HG02759 (cell line): ENCODE results near the gene OPCML.

Experiments
- ATAC-seq: cut with Tn5 transposase; IDR thresholded peaks from one replicate; pipeline ENCODE4 v1.9.1; 2021; ENCODE audit warnings: mild to moderate bottlenecking, moderate library complexity; ENCODE audit not compliant: unreplicated experiment

Gene OPCML

DNA sequence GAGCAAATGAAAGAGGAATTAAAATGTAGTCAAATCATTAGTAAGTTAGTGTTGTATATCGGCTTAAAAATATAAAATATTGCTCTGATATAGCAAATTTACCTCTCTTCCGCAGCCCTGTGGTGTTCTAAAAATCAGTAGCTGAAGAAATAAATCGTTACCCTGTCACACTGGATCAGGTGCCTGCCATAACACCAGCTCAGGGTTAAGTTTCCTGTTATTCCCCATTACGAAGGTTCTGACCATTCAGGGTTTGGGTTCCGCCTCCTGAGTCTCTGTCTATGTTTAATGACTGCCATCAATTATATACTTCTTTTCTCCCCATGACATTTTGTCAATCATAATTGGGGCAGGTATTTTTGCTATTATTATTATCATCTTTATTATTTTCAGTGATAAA is 658.5 kb downstream of the OPCML start:
- ATAC-seq, result no peak

DNA sequence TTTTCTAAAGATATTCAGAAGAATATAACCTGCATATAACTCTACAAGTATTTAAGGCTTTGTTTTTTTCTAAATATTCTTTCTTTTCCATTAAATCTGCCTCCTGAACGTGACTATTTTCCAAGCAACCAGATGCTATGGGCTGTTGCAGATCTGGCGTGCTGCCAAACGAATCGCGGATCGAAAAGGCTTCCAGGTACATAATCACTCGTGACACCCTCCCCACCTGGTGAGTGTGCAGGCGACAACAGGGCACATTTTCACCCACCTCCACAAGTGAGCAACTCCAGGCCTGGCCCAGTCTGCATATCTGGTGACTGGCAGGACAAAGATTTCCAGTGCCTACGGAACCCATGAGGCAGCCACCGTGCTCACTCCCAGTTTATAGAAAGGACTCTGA is 660.1 kb downstream of the OPCML start:
- no peak for ATAC-seq

DNA sequence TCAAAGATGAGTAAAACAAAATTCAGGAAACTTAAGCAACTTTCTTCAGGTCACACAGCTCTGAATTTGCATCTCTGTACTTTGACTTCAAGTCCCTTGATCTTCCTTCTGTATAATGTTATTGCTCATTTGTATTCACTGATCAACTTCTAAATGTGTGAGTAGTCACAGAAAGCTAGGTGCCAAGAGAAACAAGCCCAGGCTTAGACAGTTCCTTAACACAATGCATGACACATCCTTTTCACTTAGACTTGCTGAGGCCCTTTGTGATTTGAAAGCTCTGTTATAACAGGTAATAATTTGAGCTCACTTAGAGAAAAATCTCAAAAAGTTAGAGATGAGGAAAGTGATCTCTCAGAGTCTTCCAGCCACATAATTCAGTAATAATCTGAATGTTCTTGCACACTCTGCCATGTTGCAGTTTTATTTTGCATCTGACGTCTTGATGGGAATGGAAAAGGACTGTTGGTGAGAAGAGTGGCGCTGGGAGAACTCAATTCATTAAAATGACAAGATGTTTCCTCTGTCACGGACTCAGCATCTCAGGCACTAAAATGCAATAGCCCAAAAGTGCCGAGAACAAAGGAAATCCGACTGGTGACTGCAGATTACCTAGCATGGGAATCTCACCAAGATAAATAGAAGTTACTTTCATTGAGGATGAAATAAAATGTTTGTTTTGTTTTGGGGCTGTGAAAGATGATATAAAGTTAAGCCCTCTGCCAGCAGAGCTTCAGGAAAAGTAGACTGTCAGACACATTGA is 665.3 kb downstream of the OPCML start:
- no peak for ATAC-seq

DNA sequence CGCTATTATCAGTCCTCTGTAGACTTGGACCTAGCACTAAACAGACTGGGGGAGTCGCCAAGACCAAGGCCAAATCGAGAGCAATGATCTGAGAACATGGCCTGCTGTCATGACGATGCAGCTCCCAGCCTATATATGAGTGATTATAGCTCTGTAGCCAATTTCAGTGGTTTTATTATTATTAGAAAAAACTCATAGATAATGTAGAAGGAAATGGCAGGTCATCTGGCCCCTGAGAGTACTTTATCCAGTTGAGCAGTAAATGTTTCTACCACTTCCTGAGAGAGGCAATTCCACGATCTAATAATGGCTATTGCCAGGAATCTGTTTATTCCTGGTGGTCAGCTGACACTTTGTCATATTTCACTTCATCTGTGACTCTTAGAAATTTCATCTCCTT is 666.7 kb downstream of the OPCML start:
- no peak for ATAC-seq

DNA sequence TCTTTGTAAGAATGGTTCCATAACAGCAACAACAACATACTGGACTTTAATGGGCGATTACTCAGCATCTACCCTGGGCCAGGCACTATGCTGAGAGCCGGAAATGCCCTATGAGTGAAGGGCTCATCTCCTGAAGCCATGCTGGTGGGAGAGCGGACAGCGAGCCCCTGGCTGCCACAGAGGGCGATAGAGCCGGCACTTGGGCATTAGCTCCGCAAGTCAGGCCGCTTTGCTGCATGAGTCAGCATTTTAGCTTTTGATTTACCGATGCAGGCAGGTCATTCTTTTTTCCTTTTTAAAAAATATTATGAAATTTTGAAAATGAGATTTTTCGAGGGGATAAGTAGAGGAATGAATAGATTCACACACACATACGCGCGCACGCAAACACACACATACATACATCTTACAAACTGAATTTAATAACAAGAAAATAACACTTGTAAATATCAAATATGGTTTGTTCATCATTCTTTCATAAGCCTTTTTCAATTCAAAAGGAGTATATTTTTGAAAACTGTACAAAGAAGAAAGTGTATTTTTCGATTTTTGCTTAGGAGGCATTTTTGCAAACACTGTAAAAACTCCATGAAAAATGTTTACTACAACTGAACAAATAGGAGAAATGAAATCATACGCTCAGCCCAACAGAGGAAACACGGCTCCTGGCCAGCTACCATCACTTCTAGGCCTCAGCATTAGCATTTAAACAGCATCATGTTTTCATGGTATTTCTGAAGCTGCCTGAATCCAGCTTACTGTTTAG is 667.3 kb downstream of the OPCML start:
- no peak for ATAC-seq

DNA sequence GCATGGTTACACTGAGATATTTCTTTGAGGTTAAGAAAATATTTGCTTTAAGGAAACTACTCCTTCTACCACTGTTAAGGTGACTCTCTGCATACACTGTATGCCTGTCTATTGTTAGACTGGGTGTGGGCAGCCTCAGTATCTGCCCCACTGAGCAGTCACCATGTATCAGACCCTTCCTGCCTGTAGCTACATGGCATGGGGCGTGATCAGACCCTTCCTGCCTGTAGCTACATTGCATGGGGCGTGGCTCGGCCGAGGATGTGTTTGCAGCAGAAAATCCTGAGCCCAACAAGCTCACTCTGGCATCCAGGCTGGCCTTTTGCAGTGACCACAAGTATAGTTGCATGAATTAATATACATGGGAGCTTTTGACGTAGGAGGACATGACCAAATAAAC is 669.4 kb downstream of the OPCML start:
- no peak for ATAC-seq

DNA sequence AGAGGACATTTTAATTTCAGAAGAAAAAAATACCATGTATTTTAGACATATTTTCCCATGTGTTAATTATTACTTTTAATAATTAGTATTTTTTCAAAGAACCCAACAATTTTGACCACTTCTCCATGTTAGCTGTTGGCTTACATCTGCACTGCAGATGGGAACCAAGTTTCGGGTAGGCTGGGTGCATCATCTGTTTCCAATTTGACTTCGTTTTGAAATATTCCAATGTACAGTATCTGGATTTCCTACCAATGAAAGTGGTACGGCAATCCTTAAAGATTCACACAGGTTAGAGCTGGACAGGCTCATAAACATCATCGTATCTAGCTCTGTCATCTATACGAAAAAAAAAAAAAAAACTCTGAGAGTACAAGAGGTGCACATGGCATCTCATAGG is 670.2 kb downstream of the OPCML start:
- no peak for ATAC-seq

DNA sequence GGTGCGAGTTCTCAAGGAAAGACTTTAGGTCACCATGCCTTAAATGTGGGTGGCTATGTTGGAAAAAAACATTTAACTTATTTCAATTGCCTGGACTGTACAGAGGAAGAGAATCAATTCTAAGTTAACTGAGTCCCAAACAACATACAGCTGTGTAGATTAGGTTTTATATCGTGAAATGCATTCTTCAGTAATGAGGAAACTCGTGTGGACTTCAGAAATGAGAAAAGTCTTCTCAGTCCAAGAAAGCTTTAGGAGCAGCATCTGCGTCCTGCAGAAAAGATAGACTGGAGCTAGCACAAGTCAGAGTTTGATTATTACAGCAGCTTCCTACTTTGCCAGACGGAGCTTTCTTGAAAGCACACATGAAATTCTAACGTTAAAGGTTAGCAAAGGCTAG is 673.0 kb downstream of the OPCML start:
- no peak for ATAC-seq

DNA sequence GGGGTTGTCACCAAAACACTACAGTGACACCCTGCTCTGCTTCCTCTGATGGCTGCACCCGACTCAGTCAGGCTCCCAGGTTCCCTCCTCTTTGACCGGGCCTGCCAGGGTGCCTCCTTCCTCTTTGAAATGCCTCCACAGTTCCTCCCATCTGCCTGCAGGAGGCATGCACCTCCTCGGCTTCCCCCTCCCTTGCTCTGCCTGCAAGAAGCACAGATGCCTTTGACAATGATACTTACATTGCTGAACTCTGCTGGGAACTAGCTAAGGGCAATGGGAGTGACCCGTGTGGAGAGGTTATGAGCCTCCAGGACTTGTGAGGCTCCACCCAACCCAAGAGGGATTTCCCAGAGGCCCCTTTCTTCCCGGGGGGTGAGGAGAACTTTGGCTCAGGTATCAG is 674.1 kb downstream of the OPCML start:
- ATAC-seq, result no peak

DNA sequence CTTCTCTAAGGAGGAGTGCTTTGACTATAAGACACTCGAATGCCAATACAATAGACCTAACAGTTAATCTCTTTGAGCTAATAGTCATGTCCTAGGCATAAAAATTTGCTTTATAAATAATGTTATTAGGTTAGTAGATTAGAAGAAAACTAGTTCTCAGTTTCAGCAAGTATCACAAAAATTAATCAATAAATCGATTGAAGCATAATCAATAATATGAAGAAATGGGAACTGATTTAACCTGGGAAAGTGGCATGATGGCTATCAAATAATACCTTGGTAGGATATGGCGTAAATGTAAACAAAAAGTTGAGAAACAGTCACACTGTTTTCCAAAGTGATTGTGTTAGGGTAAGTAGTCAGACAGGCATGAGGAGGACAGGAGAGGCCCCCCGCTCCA is 676.3 kb downstream of the OPCML start:
- ATAC-seq, result no peak

DNA sequence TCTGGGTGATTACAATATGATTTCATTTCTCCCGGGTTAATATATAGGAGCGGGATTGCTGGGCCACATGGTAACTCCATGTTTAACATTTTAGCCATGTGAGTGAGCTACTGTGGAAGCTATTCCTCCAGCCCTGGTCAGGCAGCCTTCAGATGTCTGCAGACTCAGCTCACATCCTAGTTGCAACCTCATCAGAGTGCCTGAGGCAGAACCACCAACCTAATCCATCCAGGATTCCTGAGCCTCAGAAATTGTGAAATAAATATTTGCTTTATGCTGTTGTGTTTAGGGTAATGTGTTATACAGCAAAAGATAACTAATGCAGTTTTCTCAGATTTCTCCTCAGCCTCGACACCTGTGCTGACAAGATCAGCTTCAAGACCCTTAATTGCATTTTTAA is 676.8 kb downstream of the OPCML start:
- ATAC-seq, result no peak

DNA sequence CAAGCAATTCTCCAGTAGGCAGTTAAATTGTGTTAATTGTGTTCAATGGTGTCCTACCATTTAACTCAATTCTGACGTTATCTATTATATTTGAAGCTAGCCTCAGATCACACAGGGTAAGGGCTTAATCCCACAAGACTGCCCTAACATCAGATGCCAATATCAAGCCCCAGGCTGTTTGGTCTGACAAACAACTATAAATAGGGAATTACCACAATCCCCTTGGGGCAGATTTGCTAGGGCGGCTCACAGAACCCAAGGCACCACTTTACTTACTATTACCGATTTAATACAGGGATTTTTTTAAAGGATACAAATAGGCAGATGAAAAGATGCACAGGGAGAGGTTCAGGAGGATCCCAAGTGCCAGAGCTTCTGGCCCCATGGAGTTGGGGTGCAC is 678.4 kb downstream of the OPCML start:
- no peak for ATAC-seq

DNA sequence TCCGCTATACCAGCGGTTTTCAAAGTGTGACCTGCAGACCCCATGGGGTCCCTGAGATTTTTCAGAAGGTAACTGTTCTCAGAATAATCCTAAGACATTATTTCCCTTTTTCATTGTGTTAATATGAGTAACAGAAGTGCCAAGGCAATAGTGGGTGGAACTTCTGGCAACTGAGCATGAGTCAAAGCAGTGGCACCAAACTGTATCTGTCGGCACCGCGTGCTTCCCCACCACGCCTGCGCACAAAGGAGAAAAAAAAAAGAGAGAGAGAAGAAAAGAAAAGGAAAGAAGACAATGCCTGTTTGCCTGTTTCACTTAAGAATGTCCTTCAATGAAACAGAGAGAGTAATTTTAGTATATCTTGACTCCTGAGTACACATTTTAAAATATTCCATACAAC is 679.9 kb downstream of the OPCML start:
- ATAC-seq, result no peak

DNA sequence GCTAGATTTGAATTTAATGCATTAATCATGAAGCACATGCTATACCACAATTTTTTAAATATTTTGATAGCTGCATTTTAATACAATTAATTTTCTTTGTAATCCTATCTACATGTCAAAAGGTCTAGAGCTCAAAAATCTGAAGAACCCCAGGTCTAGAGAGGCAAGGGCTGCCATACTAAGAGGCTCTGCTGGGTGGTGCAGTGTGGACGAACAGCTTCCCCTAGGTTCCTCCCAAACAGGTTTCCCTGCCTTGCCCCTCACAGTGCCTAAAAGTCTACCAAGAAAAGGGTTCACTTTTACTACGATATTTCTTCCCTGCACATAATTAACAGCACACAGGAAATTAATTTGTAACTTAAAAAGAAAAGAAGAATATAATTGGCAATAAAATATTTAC is 681.1 kb downstream of the OPCML start:
- ATAC-seq, result no peak

DNA sequence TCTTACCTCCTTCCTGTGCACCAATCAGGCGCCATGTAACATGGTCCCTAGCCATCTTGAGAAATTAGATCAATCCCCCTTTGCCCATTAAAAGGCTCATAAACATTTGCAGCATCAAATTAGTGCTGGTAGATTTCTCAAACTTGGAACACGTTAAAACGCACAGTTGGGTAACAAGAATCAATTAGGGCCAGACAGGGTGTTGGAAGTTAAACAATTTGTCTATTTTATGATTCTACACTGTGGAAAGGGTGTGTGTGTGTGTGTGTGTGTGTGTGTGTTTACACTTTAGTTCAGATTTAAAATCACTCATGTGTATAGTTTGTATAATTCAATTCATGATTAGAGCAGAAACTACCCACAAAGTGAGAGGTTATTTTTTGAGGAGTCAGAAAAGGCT is 682.0 kb downstream of the OPCML start:
- no peak for ATAC-seq

DNA sequence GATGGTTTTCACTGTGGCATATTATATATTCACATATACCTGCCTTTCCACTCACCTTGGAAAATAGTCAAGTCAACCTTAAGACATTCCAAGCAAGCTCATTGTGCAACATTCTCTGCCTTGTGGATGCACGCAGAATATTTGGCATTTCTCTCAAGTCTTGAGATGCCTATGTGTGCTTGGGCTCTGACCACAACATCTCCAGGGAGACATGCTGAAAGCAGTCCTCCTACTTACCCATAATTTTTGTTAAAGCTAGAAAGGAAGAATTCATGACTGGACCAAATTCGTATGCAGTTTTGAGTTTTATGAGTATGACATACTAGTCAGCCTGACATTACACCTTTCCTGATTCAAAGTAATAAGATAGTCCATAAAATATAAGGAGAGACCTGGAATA is 684.0 kb downstream of the OPCML start:
- ATAC-seq, result no peak

DNA sequence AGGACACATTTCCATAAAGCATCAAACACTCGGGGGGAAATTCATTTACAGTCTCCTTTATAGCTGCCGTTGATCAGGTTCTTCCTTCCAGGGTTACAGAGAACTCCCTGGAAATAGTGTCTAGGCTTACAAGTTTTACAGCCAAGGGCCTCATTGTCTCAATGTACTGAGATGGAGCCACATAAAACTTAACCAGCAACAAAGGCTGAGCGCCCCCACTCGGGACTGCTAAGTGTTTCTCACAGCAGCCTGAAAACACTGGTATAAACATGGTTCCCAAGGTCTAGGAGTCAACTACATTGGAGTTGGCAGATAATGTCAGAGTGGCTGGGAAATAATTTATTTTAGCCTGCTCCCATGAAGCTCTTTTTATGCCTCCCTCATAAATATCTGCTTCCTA is 686.2 kb downstream of the OPCML start:
- ATAC-seq, result no peak

DNA sequence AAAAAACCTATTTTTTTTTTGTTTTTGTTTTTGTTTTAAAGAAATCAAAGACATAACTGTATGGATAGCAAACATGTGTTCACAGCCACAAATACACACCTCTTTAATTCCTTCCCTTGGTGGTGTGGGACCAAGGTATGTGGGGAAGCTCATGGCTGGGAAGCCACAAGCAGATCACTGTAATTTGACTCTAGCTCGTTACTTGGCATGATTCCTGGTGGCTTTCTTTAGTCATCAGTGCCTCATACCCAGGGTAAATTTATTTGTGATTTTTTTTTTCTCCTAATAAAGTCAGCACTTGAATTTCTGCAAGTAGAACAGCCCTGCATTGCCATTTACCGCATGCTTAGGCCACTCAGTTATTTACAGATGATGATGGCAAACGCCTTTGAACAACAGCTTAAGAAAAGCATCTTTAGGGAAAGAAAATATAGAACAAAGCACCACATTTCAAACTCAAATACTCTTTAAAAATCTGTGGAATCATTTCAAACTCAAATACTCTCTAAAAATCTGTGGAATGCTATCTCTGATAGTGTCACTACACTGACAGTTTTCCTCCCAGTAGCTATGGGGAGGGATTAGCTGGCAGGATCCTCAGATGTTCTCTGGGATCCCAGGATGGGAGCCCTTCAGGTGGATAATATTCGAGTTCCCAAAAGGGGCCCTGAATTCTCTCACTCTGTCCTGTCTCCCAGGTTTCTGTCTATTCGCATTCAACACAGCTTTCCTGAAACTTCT is 687.2 kb downstream of the OPCML start:
- ATAC-seq, result no peak

DNA sequence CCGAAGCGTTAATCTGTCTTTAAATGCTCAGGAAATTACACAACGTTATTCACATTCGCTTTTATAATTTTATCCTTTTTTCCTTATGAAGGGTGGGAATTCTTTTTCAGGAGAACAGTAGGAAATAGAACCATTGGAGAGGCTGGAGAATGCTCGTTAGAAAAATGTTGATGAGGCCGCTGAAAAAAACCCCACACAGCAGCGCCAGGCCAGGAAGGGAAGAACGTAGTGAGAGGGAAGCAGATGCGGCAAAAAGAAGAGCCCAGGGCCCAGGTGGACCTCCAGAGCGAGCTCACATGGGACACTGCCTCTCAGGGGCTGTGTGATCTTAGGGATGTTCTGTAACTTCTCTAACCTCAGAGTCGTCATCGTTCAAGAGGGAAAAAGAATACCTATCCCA is 691.6 kb downstream of the OPCML start:
- no peak for ATAC-seq

DNA sequence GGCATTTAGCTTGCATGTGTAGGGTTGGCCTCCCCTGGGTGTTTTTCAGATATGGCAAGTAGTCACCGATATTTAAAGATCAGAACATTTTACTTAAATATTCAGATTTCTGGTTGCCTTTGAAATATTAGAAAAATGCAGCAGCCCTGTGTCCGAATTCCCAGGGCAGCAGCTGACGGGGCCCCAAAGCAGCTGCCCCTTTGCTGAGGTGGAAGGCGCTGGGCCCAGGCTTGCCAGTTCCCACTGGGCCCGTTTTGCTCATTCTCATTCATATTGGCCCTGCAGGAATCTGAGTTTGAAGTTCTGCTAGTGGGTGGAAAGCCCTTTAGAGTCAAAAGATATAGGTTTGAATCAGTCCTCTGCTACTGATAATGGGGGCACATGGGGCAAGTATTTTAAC is 692.1 kb downstream of the OPCML start:
- no peak for ATAC-seq

DNA sequence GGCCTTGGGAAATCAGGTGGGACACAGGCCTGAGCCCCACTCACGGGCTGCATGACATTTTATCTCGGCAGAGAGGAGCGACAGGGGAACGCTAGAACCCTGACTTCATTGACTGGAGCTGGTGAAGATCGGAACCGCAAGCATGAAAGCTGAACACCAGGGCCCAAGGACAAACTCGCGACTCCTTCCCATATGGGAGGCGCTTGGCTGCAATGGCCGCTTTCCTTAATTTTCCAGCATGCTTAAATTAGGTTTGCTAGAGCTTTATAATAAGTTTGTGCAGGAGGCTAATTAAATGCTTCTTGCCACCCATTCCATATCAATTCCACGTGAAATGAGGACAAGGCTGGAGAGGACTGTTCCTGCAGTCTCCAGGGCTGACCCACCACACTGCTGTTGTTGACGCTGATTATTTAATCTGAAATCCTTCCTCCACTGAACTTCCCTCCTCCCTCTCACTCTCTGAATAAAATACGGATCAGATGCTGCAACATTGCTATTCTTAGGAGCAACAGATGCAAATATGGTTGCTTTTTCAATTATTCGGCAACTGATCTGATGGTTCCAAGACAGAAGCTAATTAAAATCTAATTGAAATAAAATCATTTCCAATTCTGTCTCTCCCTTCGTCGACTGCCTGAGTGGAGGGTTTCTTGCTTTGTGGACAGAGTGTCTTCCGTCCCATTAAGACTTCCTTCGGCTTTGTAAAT is 692.9 kb downstream of the OPCML start:
- no peak for ATAC-seq
